ENCODE data around the gene TBCC. TPM values are rescaled to one million over a fixed set of nuclear protein-coding genes. Genes with fewer than 3 reads are reported as not detected.

TBCC gene
- total and polyA plus RNA-seq, 10 of the 15 experiments (the other 5 are each of a cell fraction or from before 2014, with no cell fraction given): 2.5 to 41.9 (median 20.3) TPM

- TF ChIP-seq EED (IDR thresholded peaks at IDR 0.05; ENCODE audit: low read depth) (no peak), ZBED1 (IDR thresholded peaks at IDR 0.05; ENCODE audit: borderline replicate concordance) (no peak), BCL11A (IDR thresholded peaks at IDR 0.05; ENCODE audit: low read depth, low read length) (no peak), NBN (IDR thresholded peaks at IDR 0.05) (peak; percentile 54; the same call in 1 of the 2 replicates), HDGF (IDR thresholded peaks at IDR 0.05) (no peak), RBBP5 (conservative IDR thresholded peaks at IDR 0.05) (0 out of 2 replicates have a peak, but pooled peaks have one; percentile 39), ZNF207 (IDR thresholded peaks at IDR 0.05; ENCODE audit: borderline replicate concordance) (no peak; the same call in 1 of the 2 replicates), POU2F2 (IDR thresholded peaks at IDR 0.05; ENCODE audit: borderline replicate concordance, low read depth, low read length) (peak; percentile 92), KAT2A (conservative IDR thresholded peaks at IDR 0.05; ENCODE audit: control insufficient read depth, low read depth, low read length) (no peak), E4F1 (IDR thresholded peaks at IDR 0.05; ENCODE audit: borderline replicate concordance, partially characterized antibody) (no peak), ZZZ3 (IDR thresholded peaks at IDR 0.05; ENCODE audit: control insufficient read depth, insufficient read length, low read depth) (no peak), CBX3 (IDR thresholded peaks at IDR 0.05; ENCODE audit: borderline replicate concordance, low read depth) (no peak), PKNOX1 (IDR thresholded peaks at IDR 0.05) (peak; percentile 56; the same call in 1 of the 2 replicates), BMI1 (IDR thresholded peaks at IDR 0.05; ENCODE audit: borderline replicate concordance) (no peak), PAX5 (IDR thresholded peaks at IDR 0.05; ENCODE audit: borderline replicate concordance, low read depth, low read length) (no peak), NFYB (IDR thresholded peaks at IDR 0.05; ENCODE audit: insufficient read depth, low read depth, low read length) (no peak), CUX1 (IDR thresholded peaks at IDR 0.05; ENCODE audit: insufficient replicate concordance, low read depth, low read length) (no peak), IRF4 (IDR thresholded peaks at IDR 0.05; ENCODE audit: low read depth, low read length) (0 out of 2 replicates have a peak, but pooled peaks have one; percentile 9)
Observed at GRCh38 chr6:42745640-42746462, at the start of gene TBCC (continued).
